Stimulated activated CD4-positive, alpha-beta T cell treated with anti-CD3 and anti-CD28 coated beads, Interleukin-15, amount 100 ng/mL, for 1 hour (primary cell): Measurements from ENCODE around the gene PRR19.
"Not testable (repeated sequence)": the region's sequence is repeated elsewhere in the genome, so short reads cannot be mapped to it uniquely, and the experiment has no call there.

Source experiments
- DNase-seq, 2 donors: peaks; one replicate each; pipeline ENCODE4 v3.0.0-alpha.2; 2020; ENCODE audit warnings: low read depth in 1 of 2, low spot score in 1 of 2

PRR19 gene

DNA sequence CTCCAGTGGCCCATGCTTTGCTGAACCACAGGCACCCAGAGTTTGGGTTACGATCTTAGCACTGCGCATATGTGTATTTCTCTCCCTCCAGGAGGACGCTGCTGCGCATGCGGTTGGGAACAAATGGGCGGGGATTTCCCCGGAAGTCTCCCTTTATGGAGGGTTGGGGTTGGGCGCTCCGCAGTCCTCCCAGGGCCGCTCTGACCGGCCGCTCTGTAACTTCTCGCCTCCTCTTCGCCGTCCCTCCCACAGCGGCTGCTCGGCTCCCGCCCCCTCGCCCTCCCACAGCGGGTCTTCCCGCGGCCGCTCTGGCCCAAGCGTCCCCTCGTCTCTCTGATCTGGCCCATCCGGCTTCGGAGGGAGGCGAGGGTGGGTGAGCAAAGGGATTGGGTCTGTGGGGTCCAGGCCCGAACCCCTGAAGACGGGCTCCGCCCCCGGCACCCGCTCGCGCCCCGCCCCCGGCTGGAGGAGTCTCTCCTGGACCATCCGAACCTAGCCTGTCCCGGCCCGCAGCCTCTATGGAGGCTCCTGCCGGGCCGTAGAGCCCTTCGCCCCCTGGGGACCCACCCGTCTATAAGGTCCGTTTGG, 23.5 kb downstream of the PRR19 start, which contains the start of gene MEGF8:
TSS of gene MEGF8 (plus strand) at position 328 of the 588 bp plus-strand sequence. CDS start 609 bp downstream, outside the sequence.
- DNase-seq: peak; percentile 96 to 98

GRCh38 chr19:42325896-42326771, 24.2 kb downstream of the PRR19 start:
- no peak for DNase-seq

GRCh38 chr19:42326969-42327368, 25.0 kb downstream of the PRR19 start:
- DNase-seq: no peak

DNA sequence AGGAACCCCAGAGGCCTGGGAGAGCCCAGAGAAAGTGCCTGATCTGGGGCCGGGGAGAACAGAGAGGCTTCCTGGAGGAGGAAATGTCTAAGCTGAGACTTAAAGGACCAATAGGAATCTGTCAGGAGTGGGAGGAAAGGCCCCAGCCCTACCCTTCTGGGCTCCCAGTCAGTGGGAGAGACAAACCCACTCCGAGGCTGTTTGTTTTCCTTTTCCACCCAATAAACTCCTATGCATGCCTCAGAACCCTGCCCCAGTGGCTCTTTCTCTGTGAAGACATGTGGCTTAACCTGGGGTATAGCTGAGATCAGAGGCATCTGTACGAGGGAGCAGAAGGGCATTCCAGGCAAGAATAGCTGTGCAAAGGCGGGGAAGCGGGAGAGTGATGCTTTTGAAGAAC, 25.4 kb downstream of the PRR19 start:
- no peak for DNase-seq

GRCh38 chr19:42328106-42328505, 26.2 kb downstream of the PRR19 start:
- DNase-seq: no peak

DNA sequence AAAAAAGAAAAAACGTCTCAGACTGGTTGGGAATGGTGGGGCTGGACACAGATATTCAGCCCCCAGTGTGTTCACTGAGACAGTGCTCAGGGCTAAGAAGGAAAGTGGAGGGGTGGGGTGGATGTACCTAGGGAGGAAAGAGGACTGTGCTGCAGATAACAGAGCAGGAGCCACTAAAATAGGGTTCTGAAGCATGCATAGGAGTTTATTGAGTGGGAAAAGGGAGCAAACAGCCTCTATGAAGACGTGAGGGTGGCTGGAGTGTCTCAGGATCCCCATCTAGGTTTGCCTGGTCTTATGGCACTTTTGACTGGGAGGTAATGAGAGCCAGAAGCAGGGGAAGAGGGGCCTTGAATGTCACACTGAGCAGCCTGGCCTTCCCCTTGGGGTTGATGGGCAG, 26.9 kb downstream of the PRR19 start:
- no peak for DNase-seq

GRCh38 chr19:42330241-42330711, 28.3 kb downstream of the PRR19 start:
- DNase-seq: no peak

- not testable (repeated sequence) for DNase-seq
Measured at GRCh38 chr19:42331333-42331732, 29.4 kb downstream of the PRR19 start.

DNA sequence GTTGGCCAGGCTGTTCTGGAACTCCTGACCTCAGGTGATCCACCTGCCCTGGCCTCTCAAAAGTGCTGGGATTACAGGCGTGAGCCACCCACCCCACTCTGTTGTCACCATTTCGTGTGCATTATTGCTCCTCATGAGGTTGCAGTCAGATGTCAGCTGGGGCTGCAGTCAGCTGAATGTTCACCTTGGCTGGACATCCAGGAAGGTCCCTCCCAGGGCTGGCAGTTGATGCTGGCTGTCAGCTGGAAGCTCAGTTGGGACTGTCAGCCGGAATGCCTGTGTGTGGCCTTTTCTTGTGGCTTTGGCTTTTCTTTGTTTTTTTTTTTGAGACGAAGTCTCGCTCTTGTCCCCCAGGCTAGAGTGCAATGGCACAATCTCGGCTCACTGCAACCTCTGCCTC, 30.1 kb downstream of the PRR19 start:
- no peak for DNase-seq

DNA sequence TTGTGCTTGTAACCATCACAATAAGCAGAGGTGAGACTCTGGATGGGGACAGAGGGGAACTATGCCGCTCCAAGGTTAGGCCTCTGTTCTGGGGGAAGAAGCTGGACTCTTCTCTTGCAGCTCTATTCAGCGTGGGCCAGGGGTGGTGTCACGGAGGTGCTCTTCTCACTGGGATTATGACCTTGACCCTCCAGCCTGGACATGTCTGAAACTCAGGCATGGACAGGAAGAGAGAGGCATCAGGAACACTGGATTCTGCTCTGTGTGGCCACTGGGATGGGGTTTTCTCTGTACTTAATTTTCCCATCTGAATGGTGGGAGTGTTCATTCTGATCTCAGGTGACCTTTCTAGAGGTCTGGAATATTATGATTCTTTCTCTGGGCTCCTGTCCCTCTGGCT, 31.1 kb downstream of the PRR19 start:
- no peak for DNase-seq

GRCh38 chr19:42333975-42334696, 32.2 kb downstream of the PRR19 start:
- no peak for DNase-seq

GRCh38 chr19:42334697-42335373, 32.9 kb downstream of the PRR19 start:
- no peak for DNase-seq

DNA sequence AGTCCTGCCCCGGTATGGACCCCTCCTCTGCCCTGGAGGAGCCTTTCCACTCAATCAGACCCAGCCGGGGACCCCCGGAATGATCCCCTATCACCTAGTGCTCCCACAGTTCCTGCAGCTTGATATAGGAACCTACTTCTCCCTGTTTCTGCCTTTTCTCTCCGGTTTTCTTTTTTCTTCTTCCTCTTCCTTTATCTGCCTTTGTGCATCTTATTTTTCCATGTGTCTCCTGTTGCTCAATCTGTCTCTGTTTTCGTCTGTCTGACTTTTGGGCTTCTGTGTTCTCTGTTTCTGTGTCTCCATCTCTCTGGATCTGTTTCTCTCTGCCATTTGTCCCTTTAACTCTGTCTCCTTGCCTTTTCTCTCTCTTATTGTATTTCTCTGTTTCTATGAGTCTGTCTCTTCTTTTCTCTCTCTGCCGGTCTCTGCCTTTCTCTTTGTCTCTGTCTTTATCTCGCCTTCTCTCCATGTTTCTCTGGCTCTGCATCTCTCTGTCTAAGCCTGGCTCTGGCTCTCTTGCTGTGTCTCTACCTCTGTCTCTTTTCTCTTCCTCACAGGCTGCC, 33.5 kb downstream of the PRR19 start:
- DNase-seq: no peak

DNA sequence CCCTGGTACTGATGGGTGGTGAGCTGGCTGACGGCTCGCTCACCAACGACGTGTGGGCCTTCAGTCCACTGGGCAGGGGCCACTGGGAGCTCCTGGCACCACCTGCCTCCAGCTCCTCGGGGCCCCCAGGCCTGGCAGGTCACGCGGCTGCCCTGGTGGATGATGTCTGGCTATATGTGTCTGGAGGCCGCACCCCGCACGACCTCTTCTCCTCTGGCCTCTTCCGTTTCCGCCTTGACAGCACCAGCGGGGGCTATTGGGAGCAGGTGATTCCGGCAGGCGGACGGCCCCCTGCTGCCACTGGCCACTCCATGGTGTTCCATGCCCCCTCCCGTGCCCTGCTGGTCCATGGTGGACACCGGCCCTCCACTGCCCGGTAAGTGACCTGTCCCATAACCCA, 34.0 kb downstream of the PRR19 start:
- no peak for DNase-seq

DNA sequence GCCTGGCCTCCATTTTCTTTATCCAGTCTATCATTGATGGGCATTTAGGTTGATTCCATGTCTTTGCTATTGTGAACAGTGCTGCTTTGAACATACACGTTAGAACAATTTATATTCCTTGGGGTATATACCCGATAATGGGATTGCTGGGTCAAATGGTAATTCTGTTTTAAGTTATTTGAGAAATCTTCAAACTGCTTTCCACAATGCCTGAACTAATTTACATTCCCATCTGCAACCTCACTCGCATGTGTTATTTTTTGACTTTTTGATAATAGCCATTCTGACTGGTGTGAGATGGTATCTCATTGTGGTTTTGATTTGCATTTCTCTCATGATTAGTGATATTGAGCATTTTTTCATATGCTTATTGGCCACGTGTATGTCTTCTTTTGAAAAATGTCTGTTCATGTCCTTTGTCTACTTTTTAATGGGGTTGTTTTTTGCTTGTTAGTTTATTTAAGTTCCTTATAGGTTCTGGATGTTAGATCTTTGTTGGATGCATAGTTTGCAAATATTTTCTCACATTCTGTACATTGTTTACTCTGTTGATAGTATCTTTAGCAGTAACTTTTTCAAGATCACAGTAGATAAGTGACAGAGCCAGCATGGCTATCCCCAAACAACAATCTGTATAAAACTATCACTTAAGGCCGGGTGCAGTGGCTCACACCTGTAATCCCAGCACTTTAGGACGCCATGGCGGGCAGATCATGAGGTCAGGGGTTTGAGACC, 37.4 kb downstream of the PRR19 start:
- DNase-seq: not testable (repeated sequence)

DNA sequence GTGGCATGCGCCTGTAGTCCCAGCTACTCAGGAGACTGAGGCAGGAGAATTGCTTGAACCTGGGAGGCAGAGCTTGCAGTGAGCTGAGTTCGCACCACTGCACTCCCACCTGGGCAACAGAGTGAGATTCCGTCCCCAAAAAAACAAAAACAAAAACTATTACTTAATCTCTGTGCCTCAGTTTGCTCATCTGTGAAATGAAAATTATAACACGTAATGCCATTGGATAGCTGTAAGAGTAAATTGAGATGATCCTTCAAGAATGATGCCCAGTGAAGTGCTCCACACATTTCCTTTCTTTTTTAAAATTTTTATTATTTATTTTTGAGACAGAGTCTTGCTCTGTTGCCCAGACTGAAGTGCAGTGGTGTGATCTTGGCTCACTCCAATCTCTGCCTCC, 38.0 kb downstream of the PRR19 start:
- not testable (repeated sequence) for DNase-seq

DNA sequence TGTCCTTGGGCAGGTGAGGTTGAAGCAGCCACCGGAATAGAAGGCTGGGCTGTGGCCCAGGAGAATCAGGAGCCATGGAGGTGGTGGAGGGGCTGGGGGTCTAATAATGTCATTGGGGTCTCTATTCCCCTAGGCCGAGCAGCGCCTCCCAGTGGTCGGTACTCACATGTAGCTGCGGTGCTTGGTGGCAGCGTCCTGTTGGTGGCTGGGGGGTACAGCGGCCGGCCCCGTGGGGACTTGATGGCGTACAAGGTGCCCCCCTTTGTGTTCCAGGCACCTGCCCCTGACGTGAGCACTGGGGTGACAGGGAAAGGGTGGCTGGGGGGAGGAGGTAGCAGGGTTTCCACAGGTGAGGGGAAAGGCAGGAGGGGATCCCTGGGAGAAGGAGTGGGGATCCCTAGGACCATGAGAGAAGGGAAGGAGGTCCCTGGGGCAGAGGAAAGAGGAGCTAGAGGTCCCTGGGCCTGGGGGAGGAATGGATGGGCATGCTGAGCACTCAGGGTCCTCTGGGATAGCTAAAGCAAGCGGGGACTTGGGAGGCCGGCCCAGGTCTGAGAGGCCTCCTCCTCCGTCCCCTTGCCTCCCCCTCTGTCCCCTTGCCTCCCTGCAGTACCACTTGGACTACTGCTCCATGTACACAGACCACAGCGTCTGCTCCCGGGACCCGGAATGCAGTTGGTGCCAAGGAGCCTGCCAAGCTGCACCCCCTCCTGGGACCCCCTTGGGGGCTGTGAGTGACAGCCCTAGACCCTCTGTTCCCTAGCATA, 41.6 kb downstream of the PRR19 start:
- no peak for DNase-seq

- DNase-seq: no peak
Measured at GRCh38 chr19:42344336-42344893, 42.5 kb downstream of the PRR19 start.

DNA sequence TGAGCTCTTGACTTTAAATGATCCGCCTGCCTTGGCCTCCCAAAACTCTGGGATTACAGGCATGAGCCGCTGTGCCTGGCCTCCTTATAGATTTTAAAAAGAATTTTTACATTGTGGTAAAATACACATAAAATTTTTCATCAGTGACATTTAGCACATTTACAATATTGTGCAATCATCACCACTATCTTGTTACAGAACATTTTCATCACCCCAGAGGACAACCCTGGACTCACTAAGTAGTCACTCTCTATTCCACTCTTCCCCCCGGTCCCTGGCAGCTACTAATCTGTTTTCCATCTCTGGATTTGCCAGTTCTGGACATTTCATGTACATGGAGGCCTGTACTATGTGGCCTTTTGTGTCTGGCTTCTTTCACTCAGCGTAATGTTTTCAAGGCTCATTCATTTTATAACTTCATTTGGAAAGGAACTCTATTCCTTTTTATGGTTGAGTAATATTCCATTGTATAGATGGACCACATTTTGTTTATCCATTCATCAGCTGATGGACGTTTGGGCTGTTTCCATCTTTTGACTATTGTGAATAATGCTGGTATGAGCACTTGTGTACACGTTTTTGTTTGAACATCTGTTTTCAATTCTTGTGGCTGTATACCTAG, 43.4 kb downstream of the PRR19 start:
- DNase-seq: no peak
